ENCODE results near the gene OTOF. TPM values are rescaled to one million over a fixed set of nuclear protein-coding genes. Genes with fewer than 3 reads are reported as not detected.

Gene OTOF
- total RNA-seq, 1 experiment from 2014 or later, result 0.26 TPM

GRCh38 chr2:26486789-26487188 lies 8.9 kb upstream of the OTOF start:
- no peaks in the 10 kb centered on the region for H3K36me3 Mint-ChIP-seq
- ATAC-seq (no peak), DNase-seq (ENCODE audit: low spot score) (no peak)
- H3K27ac Mint-ChIP-seq, result no peak overlapping the region
- H3K27me3 Mint-ChIP-seq (ENCODE audit: low read depth), result no peaks in the 10 kb centered on the region
- H3K9me3 Mint-ChIP-seq, result no peaks in the 10 kb centered on the region
- no peaks in the 10 kb centered on the region for H3K4me1 Mint-ChIP-seq
- CTCF ChIA-PET, result interaction anchor here (0.5 to 1.5 kb wide), 3 partner anchors 15 to 89 kb away, joined by 3 to 6 read pairs (median 3); no protein-coding TSS in a partner anchor
- no peak overlapping the region for H3K4me3 Mint-ChIP-seq
- TF ChIP-seq TP53 (CRISPR knock-in tag; IDR thresholded peaks at IDR 0.05) (no peak), PREB (CRISPR knock-in tag; IDR thresholded peaks at IDR 0.05; ENCODE audit: borderline replicate concordance) (no peak), MLX (CRISPR knock-in tag; IDR thresholded peaks at IDR 0.05) (no peak), USF1 (CRISPR knock-in tag; IDR thresholded peaks at IDR 0.05) (no peak), ZNF317 (CRISPR knock-in tag; IDR thresholded peaks at IDR 0.05; ENCODE audit: borderline replicate concordance, low read depth) (no peak), ETV6 (CRISPR knock-in tag; IDR thresholded peaks at IDR 0.05) (no peak), NFYB (CRISPR knock-in tag; conservative IDR thresholded peaks at IDR 0.05; ENCODE audit: low read depth) (no peak), ZNF396 (CRISPR knock-in tag; IDR thresholded peaks at IDR 0.05; ENCODE audit: borderline replicate concordance) (no peak), IRF1 (CRISPR knock-in tag; IDR thresholded peaks at IDR 0.05) (no peak), ZNF281 (CRISPR knock-in tag; IDR thresholded peaks at IDR 0.05) (no peak), FOXJ3 (CRISPR knock-in tag; IDR thresholded peaks at IDR 0.05; ENCODE audit: borderline replicate concordance) (no peak), CBFB (CRISPR knock-in tag; IDR thresholded peaks at IDR 0.05; ENCODE audit: low read depth) (no peak), E2F1 (CRISPR knock-in tag; IDR thresholded peaks at IDR 0.05) (no peak), ARID4B (CRISPR knock-in tag; IDR thresholded peaks at IDR 0.05; ENCODE audit: borderline replicate concordance) (no peak), ATF2 (CRISPR knock-in tag; IDR thresholded peaks at IDR 0.05; ENCODE audit: borderline replicate concordance, low read depth) (no peak)
- POLR2A ChIA-PET, result no interaction called here
